HCT116 (cell line): Measurements from ENCODE around the gene TRIL. TPM values are rescaled to one million over a fixed set of nuclear protein-coding genes. Genes with fewer than 3 reads are reported as not detected.

Source experiments
- ATAC-seq: fragments of 200-7000 bp; cut with Tn5 transposase; 2 replicates; pipeline ENCODE4 v1.9.1; 2020; ENCODE audit warnings: mild to moderate bottlenecking, moderate library complexity
- BruUV-seq: library from RNA; stranded (reverse); fragments of 400-500 nt; replicated peaks from 2 replicates; lab custom pipeline; 2021; lab: Mats Ljungman, UMichigan
- CTCF ChIA-PET: fragments of 300-600 bp; sonication (Branson Sonifier 250); formaldehyde crosslinking; loops from one replicate; lab custom pipeline; 2021; ENCODE audit warnings: antibody characterized with exemption; lab: Charles Lee
- POLR2A ChIA-PET: fragments of 300-600, 350-600 bp; sonication (Branson Sonifier 250); formaldehyde crosslinking; loops from one replicate; lab custom pipeline; 2021; ENCODE audit warnings: antibody characterized with exemption; lab: Charles Lee
- RAD21 ChIA-PET, 2 experiments: fragments of 300-600 bp; sonication (Branson Sonifier 250); formaldehyde crosslinking; loops; one replicate each; lab custom pipeline; 2023; ENCODE audit warnings: low total read pairs in 2 of 2; ENCODE audit not compliant: uncharacterized antibody in 2 of 2, unreplicated experiment in 2 of 2, low non-redundant PET in 1 of 2; lab: Charles Lee
- DNase-seq: peaks from one replicate; pipeline ENCODE4 v3.0.0-alpha.2; 2010; ENCODE audit warnings: low read depth, low spot score
- H2AFZ ChIP-seq: fragments of 200-600 bp; shearing (Covaris generic), sonication (generic); 2 replicates; pipeline ENCODE4 v1.6.1; 2017; ENCODE audit warnings: low read depth, mixed run types, mixed read lengths, antibody characterized with exemption, low read length; ENCODE audit not compliant: poor library complexity, severe bottlenecking
- H3K27ac ChIP-seq: 2 replicates; pipeline ENCODE4 v1.5.1; 2012; ENCODE audit warnings: low read depth, low read length
- H3K27me3 ChIP-seq: fragments of 200-600 bp; sonication (generic); 2 replicates; pipeline ENCODE4 v1.6.1; 2016; ENCODE audit warnings: mixed run types, low read length, mixed read lengths; ENCODE audit not compliant: insufficient read depth
- H3K36me3 ChIP-seq, 2 experiments: fragments of 200-500 bp in 1 of 2; fragments of 200-600 bp in 1 of 2; sonication (Bioruptor generic) in 1 of 2; sonication (generic) in 1 of 2; 2 replicates each; pipeline versions ENCODE4 v1.5.1 to v1.6.1; 2014 to 2016; ENCODE audit warnings: low read length in 2 of 2, inconsistent platforms in 1 of 2, mixed read lengths in 1 of 2, mixed run types in 1 of 2; ENCODE audit not compliant: insufficient read depth in 2 of 2, control insufficient read depth in 1 of 2
- H3K4me1 ChIP-seq, 2 experiments: fragments of 200-600 bp in 1 of 2; sonication (generic) in 1 of 2; 2 replicates each; pipeline versions ENCODE4 v1.5.1 to v1.6.1; 2012 to 2017; ENCODE audit warnings: low read length in 2 of 2, inconsistent platforms in 1 of 2, mild to moderate bottlenecking in 1 of 2, mixed read lengths in 1 of 2, mixed run types in 1 of 2, moderate library complexity in 1 of 2; ENCODE audit not compliant: insufficient read depth in 2 of 2, control insufficient read depth in 1 of 2
- H3K4me2 ChIP-seq: fragments of 200-600 bp; sonication (generic); 2 replicates; pipeline ENCODE4 v1.6.1; 2017; ENCODE audit warnings: mixed run types, low read length, mixed read lengths
- H3K4me3 ChIP-seq, 2 experiments: fragments of 200-600 bp in 1 of 2; sonication (generic) in 1 of 2; replicated peaks in 1 of 2; 2 replicates each; pipeline ENCODE4 v1.5.1; 2011 to 2016; ENCODE audit warnings: low read length in 2 of 2, control low read depth in 1 of 2, low read depth in 1 of 2, mild to moderate bottlenecking in 1 of 2, mixed read lengths in 1 of 2, mixed run types in 1 of 2
- H3K79me2 ChIP-seq: fragments of 200-600 bp; sonication (generic); 2 replicates; pipeline ENCODE4 v1.6.1; 2017; ENCODE audit warnings: mild to moderate bottlenecking, mixed run types, low read length, moderate library complexity, mixed read lengths; ENCODE audit not compliant: insufficient read depth
- H3K9ac ChIP-seq: fragments of 200-600 bp; sonication (generic); 2 replicates; pipeline ENCODE4 v1.6.1; 2016; ENCODE audit warnings: low read length, mixed read lengths
- H3K9me2 ChIP-seq: fragments of 200-600 bp; sonication (generic), shearing (Covaris generic); 2 replicates; pipeline ENCODE4 v1.6.1; 2017; ENCODE audit warnings: mixed run types, mild to moderate bottlenecking, moderate library complexity; ENCODE audit not compliant: insufficient read depth
- H3K9me3 ChIP-seq, 2 experiments: fragments of 200-500 bp in 1 of 2; fragments of 200-600 bp in 1 of 2; sonication (Bioruptor generic) in 1 of 2; sonication (generic) in 1 of 2; 2 replicates each; pipeline ENCODE4 v1.6.1; 2014 to 2017; ENCODE audit warnings: low read length in 2 of 2, mixed read lengths in 2 of 2, inconsistent platforms in 1 of 2, low read depth in 1 of 2, mild to moderate bottlenecking in 1 of 2, mixed run types in 1 of 2, moderate library complexity in 1 of 2; ENCODE audit not compliant: control insufficient read depth in 1 of 2, insufficient read depth in 1 of 2
- H4K20me1 ChIP-seq: fragments of 200-600 bp; sonication (generic), shearing (Covaris generic); 2 replicates; pipeline ENCODE4 v1.6.1; 2017; ENCODE audit warnings: mixed run types, mild to moderate bottlenecking, moderate library complexity; ENCODE audit not compliant: insufficient read depth
- EGR1 ChIP-seq: IDR thresholded peaks from 2 replicates; pipeline ENCODE4 v1.6.1; 2012; ENCODE audit warnings: low read depth
- ELF1 ChIP-seq: IDR thresholded peaks from 2 replicates; pipeline ENCODE4 v1.6.1; 2012; ENCODE audit warnings: low read depth, borderline replicate concordance
- EZH2 ChIP-seq: fragments of 200-600 bp; sonication (generic); IDR thresholded peaks from 2 replicates; pipeline ENCODE4 v1.6.1; 2017; ENCODE audit warnings: antibody characterized with exemption, mixed run types
- EZH2phosphoT487 ChIP-seq: fragments of 200-600 bp; IDR thresholded peaks from 2 replicates; pipeline ENCODE4 v1.6.1; 2018; ENCODE audit warnings: antibody characterized with exemption, borderline replicate concordance
- FOSL1 ChIP-seq: IDR thresholded peaks from 2 replicates; pipeline ENCODE4 v1.6.1; 2012; ENCODE audit warnings: low read depth
- POLR2A ChIP-seq: IDR thresholded peaks from 2 replicates; pipeline ENCODE4 v1.7.0; 2011; ENCODE audit warnings: borderline replicate concordance; ENCODE audit not compliant: insufficient read depth, insufficient read length; ENCODE audit errors: extremely low read depth
- RAD21 ChIP-seq: IDR thresholded peaks from 2 replicates; pipeline ENCODE4 v1.6.1; 2012; ENCODE audit warnings: low read depth, mild to moderate bottlenecking
- YY1 ChIP-seq: IDR thresholded peaks from 2 replicates; pipeline ENCODE4 v1.6.1; 2011; ENCODE audit warnings: low read length, low read depth, moderate library complexity, mild to moderate bottlenecking; ENCODE audit not compliant: insufficient replicate concordance; ENCODE audit errors: extremely low read depth
- ZNF274 ChIP-seq: fragments of 200-500 bp; sonication (Bioruptor generic); IDR thresholded peaks from 2 replicates; pipeline ENCODE4 v1.6.1; 2014; ENCODE audit warnings: mild to moderate bottlenecking, low read depth, low read length, inconsistent platforms
- intact Hi-C: fragments of 100-400 bp; cut with micrococcal nuclease; formaldehyde crosslinking; loops from 2 replicates; pipeline ENCODE4 v1.10.0; 2022
- total RNA-seq: library from RNA; stranded (reverse); gene quantifications from one replicate; pipeline ENCODE4 v1.2.1, GENCODE V29; 2021; ENCODE audit not compliant: unreplicated experiment
- TF ChIP-seq, protein P1 (sequence below): IDR thresholded peaks from 2 replicates; pipeline ENCODE4 v1.6.1; 2011; ENCODE audit warnings: mild to moderate bottlenecking, low read length, moderate library complexity; ENCODE audit not compliant: insufficient replicate concordance; ENCODE audit errors: extremely low read depth

TRIL gene
- total RNA-seq, 1 experiment from 2014 or later = not detected

DNA sequence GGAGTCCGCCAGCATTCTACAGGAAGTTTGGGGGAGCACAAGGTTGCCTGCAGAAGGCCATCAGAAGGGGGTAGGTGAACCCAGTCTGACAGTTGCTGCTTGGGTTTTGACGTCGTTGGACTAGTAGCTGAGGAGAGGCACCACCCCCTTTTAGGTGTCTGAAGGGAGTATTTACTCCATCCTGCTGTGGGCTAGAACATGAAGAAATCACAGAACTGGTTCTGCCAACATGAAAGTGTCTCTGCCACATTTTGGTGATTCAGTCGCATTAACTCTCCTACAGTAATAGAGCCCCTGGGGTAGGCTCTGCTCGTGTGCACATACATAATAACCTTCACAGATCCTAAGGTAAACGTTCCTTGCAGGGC, 834 bp upstream of the TRIL start:
- Histone ChIP-seq H3K4me3 (no peak overlapping the region), H3K36me3 (no peaks in the 10 kb centered on the region), H2AFZ (no peak overlapping the region)
- intact Hi-C loops = no loop called here
- POLR2A ChIA-PET = no interaction called here
- no peak for TF ChIP-seq POLR2A
- no peak for TF ChIP-seq EZH2phosphoT487
- no peak for TF ChIP-seq ZNF274
- no peak for TF ChIP-seq YY1
- TF ChIP-seq EGR1 = no peak
- TF ChIP-seq, protein P1, sequence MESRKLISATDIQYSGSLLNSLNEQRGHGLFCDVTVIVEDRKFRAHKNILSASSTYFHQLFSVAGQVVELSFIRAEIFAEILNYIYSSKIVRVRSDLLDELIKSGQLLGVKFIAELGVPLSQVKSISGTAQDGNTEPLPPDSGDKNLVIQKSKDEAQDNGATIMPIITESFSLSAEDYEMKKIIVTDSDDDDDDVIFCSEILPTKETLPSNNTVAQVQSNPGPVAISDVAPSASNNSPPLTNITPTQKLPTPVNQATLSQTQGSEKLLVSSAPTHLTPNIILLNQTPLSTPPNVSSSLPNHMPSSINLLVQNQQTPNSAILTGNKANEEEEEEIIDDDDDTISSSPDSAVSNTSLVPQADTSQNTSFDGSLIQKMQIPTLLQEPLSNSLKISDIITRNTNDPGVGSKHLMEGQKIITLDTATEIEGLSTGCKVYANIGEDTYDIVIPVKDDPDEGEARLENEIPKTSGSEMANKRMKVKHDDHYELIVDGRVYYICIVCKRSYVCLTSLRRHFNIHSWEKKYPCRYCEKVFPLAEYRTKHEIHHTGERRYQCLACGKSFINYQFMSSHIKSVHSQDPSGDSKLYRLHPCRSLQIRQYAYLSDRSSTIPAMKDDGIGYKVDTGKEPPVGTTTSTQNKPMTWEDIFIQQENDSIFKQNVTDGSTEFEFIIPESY = no peak
- no peak for TF ChIP-seq ELF1
- no peak for TF ChIP-seq RAD21
- TF ChIP-seq, all 23 proteins: peak for 0
- H3K79me2 ChIP-seq = no peaks in the 10 kb centered on the region
- ATAC-seq = no peak
- RAD21 ChIA-PET = no interaction called here
- CTCF ChIA-PET = no interaction called here
- no peaks in the 10 kb centered on the region for H3K9me2 ChIP-seq
- H3K4me2 ChIP-seq = no peak overlapping the region
- no peak overlapping the region for H3K9ac ChIP-seq
- H3K27ac ChIP-seq = no peak overlapping the region
- H3K4me1 ChIP-seq = no peaks in the 10 kb centered on the region
- no TSS peak for BruUV-seq
- no peak for DNase-seq
- H4K20me1 ChIP-seq = no peaks in the 10 kb centered on the region
- no peaks in the 10 kb centered on the region; the same call in 1 of the 2 replicates for H3K27me3 ChIP-seq
- no peaks in the 10 kb centered on the region for H3K9me3 ChIP-seq

DNA sequence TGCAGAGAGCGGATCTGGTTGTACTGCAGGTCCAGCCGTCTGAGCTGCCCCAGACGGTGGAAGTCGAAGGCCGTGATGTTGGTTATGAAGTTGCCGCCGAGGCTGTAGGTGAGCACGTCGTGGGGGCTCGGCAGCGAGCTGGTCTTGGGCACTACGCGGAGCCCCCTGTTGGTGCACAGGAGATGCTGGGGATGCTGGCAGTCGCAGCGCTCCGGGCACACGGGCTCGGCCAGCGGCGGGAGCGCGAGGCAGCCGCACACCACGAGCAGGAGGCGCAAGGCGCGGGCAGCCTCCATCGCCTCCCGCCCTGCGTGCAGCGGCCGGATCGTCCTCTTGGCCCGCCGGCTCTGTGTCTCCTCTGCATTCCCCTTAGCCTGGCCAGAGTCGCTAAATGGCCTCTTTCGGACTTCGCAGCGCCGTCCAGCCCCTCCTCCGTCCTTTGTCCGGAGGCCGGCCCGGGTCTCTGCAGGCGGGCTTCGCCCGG, 337 bp downstream of the TRIL start:
- TF ChIP-seq FOSL1 (no peak), EZH2 (no peak), ELF1 (no peak), RAD21 (no peak), EZH2phosphoT487 (no peak)
- no TSS peak for BruUV-seq
- Histone ChIP-seq H4K20me1 (no peaks in the 10 kb centered on the region), H3K4me1 (no peaks in the 10 kb centered on the region), H3K4me3 (no peak overlapping the region), H3K79me2 (no peaks in the 10 kb centered on the region), H3K9me3 (no peaks in the 10 kb centered on the region), H3K27ac (no peak overlapping the region), H3K27me3 (no peaks in the 10 kb centered on the region; the same call in 1 of the 2 replicates), H3K9ac (no peak overlapping the region), H3K9me2 (no peaks in the 10 kb centered on the region), H3K36me3 (no peaks in the 10 kb centered on the region), H3K4me2 (no peak overlapping the region), H2AFZ (no peak overlapping the region)
- CTCF ChIA-PET = no interaction called here
- RAD21 ChIA-PET = no interaction called here
- no peak for DNase-seq
- intact Hi-C loops = no loop called here
- POLR2A ChIA-PET = no interaction called here
- ATAC-seq = no peak
